AG09319 (cell line): ENCODE data around the gene TGM4.

Experiments used
- DNase-seq: peaks from one replicate; pipeline ENCODE4 v3.0.0-alpha.2; 2010; ENCODE audit warnings: low read depth; ENCODE audit errors: extremely low read depth
- CTCF ChIP-seq: IDR thresholded peaks from 2 replicates; pipeline ENCODE4 v1.5.1; 2011; ENCODE audit warnings: low read depth, mild to moderate bottlenecking, inconsistent platforms, low read length, moderate library complexity

The TGM4 gene

GRCh38 chr3:44883213-44883955 is 9.0 kb downstream of the TGM4 start:
- TF ChIP-seq CTCF, result no peak
- DNase-seq, result no peak

- TF ChIP-seq CTCF, result no peak
- DNase-seq, result peak; percentile 59
Measured at GRCh38 chr3:44883999-44884431, 9.6 kb downstream of the TGM4 start.

DNA sequence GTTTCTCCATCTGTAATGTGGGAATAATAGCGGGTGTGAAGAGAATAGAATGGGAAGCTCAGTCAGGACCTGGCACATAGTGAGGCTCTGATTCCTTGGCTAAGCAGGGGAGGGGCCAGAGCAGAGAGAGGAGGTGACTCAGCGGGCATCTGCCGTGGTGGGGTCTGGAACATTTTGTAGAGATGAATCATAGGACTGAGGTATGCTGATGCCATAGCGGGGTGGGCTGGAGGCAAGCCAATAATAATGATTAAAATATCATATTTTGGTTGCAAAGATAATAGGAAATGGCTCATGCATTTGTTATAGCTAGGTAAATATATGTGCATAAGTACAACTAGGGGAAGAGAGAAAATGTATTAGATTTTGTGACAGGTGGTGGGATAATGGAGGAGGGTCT is 11.2 kb downstream of the TGM4 start:
- TF ChIP-seq CTCF, result no peak
- peak; percentile 60 for DNase-seq

- DNase-seq, result no peak
- no peak for TF ChIP-seq CTCF
Measured at GRCh38 chr3:44886561-44886960, 12.2 kb downstream of the TGM4 start.

DNA sequence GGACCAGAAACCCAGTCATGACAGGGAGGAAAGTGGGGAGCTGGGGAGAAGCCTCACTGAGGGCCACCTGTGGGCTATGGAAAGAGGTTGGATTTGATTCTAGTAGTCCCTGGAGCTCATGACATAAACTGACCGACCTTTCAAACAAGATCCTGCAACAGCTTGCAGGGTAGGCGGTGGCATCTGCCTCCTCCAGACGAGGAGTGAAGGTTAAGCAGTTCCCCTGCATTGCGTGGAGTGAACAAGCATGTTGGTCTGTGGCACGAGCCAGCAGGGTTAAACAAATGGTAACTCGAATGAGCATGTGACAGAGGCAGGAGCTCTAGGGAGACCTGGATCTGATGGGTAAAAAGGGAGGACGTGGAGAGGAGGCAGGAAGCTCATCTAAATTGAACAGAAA is 12.7 kb downstream of the TGM4 start:
- DNase-seq, result no peak
- no peak for TF ChIP-seq CTCF

- DNase-seq, result no peak
- no peak for TF ChIP-seq CTCF
Measured at GRCh38 chr3:44890258-44890657, 15.8 kb downstream of the TGM4 start.

- no peak for TF ChIP-seq CTCF
- no peak for DNase-seq
Measured at GRCh38 chr3:44890852-44891251, 16.4 kb downstream of the TGM4 start.
